DMS 273 (cell line): Measurements from ENCODE around the gene EXD3.

Experiments
- DNase-seq: peaks from one replicate; lab custom pipeline; 2025; ENCODE audit not compliant: unreplicated experiment; lab: John Stamatoyannopoulos, UW

EXD3 gene

DNA sequence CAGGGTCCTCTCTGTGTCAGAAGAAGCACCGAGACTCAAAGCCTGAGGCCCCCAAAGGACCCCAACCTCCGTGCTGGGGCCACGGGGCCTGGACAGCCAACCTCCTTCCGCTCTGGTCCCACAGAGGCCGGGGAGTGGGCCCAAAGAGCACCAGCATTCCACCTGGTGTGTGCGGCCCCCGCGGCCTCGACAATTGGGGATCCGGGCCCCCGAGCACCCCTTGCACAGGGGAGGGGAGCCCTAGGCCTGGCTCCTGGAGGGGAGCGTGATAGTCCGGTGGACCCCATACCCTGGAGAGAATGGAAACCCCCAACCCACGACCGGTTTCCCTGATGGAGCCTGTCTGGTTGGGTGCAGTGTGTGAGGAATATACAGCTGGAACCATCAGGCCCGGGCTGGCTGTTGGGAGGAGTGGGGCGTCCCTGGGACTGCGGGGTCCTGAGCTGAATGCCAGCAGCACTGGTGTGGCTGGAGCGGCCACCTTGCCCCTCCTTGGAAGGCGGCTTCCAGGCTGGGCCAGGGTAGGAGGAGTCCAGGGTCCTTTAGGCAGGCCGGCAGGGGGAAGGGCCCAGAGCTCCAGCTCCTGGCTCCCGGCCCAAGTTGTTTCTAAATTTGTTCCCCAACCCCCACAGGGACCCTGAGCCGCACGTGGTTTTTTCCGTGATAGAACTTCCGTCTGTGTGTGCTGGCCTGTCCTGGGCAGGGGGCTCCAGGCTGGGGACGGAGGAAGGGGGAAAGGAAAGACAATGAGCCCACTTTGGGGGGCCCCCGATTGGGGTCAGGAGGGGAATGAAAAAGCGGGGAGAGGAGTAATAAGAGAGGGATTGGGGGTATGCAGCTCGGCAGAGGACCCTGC is 146.3 kb downstream of the EXD3 start:
- peak; percentile 62 for DNase-seq

DNA sequence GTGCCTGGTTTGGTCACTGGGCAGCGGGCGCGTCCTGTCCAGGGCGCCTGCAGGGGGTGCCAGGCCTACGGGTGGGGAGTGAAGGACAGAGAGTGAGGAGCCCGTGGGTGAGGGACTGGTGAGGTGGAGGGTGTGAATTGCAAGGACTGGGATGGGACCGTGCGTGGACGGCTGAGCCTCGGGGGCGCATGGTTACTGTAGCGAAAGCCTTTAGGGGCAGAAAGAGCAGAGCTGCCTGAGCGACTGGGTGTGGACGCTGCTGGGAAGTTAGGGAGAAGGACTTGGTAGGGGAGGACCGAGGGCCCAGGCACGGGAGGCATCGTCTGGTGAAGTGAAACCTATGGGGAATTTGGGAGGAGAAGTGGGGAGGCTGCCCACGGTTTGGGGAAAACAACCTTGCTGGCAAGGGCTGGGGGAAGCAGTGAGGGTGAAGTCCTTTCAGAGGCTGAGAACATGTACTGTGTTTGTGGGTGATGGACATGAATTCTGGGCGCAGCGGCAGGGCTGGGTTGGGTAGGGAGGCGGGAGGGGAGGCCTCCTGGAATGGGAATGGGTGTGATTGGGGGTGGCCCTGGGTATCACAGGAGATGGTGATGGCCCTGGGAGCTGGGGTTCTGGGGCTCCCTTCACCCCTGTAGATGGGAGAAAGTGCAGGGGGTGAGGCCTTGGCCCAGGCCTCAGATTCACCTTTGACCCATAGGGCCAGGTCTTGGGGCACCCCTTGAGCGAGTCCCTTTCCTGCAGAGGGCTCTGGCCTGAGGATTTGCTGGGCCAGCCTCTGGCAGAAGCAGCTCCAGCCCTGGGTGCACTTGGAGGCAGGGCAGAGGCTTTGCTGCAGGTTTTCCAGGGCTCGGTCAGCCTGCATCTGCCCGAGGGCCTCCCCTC is 147.1 kb downstream of the EXD3 start:
- DNase-seq, result no peak

DNA sequence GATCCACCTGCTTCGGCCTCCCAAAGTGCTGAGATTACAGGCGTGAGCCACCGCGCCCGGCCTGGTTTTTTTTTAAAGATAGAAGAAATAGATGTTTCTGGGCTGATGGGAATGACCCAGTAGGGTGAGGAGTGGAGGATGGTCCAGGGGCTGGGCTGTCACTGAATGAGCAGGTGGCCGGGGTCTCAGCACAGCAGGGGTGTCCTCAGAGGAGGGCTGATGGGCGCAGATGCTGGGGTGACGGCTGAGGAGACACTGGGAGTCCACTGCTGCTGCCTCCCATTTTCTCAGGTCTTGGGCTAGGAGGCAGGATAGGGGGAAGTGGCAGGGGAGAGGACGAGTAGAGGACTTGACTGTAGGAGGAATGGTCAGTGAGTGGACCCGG is 147.8 kb downstream of the EXD3 start:
- no peak for DNase-seq

DNA sequence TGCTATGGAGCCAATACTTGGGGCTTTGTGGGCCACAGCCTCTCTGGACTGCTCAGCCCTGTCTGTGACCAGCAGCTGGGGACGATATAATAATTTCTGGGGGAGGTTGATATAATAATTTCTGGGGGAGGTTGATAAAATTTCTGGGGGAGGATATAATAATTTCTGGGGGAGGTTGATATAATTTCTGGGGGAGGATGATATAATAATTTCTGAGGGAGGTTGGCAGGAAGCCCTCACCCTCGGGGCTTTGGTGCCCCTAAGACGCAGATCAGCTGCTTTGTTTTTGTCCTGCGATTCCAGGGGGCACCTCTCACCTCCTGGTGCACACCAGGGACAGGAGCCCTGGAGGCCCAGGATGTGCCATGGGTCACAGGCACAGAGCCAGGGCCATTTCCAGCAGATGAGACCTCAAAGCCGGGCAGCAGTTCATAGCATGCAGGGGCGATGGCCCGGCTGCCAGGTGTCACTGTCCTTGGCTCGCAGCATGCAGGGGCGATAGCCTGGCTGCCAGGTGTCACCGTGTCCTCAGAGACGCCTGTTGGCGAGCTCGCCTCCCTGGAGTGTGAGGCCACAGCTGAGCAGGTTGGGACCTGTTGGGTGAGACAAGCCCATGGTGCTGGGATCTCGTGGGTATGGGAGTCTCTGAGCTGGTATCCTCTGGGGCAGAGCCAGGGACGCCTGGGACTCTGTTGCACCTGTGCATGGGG is 149.2 kb downstream of the EXD3 start:
- no peak for DNase-seq

DNA sequence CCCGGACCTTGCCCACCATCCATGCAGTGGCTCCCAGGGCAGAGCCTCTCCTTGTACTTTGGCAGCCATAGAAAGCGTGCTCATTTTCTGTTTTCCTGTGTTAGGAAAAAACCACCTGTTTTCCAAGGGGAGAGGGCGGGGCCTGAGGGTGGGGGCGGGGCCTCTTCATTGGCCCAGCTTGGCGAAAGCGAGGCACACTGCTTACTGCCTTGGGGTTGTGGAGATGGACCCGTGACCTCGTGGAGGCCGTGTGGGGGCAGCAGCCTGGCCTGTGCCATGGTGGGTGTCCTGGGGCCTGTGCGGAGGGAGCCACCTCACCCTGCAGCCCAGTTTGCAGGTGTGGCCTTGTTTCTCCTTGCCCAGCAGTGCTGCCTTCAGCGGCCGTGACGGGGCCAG is 149.9 kb downstream of the EXD3 start:
- DNase-seq, result no peak

DNA sequence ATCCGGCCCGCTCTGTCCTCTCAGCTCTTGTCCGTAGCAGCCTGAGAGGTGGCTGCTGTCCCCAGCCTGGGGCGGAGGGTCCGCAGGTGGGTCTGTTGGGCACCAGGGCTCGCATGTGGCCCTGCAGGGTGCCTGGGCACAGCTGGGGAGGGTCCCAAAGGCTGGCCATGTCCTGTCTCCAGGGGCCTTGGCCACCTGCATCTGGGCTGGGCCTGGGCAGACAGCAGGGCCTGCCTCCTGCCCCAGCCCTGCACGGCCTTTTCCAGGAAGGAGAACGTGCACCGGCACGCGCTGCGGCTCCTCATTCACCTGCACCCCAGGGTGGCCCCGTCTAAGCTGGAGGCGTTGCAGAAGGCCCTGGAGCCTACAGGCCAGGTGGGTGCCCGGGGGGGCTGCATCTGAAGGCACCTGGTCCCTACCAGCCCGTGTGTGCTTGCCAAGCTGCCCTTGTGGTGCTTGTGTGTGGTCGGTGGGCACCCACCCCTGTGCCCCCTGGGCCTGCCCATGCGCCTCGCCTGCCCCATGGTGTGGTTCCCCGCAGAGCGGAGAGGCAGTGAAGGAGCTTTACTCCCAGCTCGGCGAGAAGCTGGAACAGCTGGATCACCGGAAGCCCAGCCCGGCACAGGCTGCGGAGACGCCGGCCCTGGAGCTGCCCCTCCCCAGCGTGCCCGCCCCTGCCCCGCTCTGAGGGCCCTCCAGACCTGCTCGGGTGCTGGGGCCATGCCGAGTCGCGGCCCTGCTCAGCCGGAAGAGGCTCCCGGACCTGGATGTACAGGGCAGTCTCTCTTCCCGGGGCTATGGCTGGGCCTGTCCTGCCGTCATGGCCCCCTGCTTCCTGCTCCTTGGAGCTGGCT is 150.5 kb downstream of the EXD3 start:
- DNase-seq, result no peak

DNA sequence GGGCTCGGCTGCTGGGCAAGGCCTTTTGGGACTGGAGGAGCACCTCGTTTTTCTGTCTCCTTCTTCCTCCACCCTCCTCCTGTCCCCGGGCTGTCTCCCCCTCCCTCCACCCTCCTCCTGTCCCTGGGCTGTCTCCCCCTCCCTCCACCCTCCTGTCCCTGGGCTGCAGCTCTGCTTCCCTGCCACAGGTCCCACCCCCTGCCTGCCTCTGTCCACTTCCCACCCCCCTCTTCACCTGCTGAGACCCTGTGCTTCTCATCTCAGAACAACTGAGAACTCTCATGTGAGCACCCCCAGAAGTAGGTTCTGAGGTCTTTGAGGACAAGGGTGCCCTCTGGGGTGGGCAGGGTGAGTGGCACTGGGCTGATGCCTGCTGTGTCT is 151.3 kb downstream of the EXD3 start:
- no peak for DNase-seq

DNA sequence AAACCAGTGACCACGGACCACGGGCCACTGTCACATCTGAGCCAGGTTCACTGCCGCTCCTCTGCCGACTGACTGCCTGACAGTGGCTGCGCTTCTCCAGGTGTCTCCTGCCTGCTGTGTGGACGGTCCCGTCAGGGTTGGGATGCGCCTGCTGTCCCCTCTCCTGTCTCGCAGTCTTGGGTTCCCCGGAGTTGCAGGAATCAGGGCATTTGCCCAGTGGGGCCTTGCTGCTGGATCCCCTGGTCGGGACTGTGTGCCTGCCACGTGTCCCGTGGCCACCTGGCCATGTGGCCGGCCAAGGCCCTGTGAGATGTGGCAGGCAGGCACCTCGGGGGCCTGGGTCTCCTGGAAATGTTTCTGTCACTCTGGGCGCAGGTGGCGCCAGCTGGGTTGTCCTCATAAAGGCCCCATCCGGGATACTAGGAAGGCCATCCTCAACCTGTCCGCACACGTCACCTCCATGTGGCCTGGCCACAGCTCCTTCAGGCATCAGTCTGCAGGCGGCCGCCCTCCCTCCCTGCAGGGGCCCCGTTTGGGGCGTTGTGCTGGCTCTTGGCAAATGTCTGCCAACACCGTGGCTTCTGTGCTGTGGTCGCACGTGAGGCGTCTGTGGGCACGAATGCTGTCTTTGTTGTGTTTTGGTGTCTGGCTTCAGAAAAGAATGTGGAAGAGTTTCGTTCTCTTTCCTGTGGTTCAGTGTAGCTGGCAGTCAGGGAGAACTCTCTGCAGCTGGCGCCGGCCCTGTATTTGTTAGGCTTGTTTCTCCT is 151.8 kb downstream of the EXD3 start:
- DNase-seq, result no peak

DNA sequence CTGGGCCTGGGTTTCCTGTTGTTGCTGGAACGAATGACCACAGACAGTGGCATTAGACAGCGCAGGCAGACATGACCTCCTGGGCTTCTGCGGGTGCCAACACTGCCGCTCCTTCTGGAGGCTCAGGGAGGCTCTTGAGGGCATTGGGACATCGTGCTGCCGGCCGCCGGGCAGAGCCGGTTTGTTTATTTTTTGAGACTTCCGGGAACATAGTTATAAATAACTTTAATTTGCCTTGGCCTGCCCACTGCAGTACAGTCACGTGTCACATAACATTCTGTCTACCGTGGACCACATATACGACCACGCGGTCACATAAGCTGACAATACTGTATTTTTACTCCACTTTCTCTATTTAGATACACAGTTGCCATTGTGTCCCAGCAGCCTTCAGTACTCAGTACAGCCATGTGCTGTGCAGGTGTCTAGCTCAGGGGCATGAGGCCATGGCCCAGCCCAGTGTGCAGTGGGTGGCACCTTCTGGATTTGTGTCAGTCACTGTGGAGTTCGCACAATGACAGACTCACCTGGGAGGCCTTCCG is 153.7 kb downstream of the EXD3 start:
- DNase-seq, result no peak

DNA sequence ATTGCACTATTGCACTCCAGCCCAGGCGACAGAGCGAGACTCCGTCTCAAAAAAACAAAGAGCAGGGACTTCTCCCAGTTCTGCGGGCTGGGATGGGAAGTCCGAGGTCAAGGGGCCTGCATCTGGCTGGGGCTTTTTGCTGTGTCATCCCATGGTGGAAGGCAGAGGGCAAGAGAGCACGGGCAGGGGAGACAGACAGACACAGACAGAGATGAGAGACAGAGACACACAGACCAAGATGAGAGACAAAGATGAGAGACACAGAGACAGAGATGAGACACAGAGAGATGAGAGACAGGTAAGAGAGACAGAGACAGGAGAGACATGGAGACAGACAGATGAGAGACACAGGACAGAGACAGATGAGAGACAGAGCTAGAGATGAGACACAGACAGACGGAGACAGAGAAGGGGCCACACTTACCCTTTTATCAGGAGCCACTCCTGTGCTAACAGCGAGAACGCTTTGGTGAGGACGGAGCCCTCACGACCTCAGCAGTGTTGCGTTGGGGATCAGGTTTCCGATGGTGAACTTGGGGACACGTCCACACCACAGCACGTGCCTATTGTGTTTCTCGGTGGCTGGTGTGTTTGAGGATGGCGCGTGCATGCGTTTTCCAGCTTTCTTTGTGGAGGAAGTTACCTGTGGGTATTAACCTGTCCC is 154.3 kb downstream of the EXD3 start:
- DNase-seq, result no peak

DNA sequence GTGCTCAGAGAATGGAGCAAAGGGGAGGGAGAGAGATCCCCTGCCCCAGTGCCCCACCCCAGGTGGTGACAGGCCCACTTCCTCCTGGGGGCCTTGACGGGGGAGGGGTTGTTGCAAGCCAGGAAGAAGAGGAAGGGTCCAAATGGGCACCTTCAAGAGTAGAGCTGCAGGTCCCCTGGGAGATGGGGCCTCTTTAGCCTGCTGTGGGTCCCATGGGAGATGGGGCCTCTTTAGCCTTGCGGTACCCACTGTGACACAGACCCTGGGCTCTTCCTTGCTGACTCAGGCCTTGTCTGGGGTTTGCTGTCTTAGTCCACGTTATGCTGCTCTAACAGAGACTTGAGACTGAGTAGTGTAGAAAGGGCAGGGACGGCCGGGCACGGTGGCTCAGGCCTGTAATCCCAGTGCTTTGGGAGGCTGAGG is 155.0 kb downstream of the EXD3 start:
- no peak for DNase-seq

DNA sequence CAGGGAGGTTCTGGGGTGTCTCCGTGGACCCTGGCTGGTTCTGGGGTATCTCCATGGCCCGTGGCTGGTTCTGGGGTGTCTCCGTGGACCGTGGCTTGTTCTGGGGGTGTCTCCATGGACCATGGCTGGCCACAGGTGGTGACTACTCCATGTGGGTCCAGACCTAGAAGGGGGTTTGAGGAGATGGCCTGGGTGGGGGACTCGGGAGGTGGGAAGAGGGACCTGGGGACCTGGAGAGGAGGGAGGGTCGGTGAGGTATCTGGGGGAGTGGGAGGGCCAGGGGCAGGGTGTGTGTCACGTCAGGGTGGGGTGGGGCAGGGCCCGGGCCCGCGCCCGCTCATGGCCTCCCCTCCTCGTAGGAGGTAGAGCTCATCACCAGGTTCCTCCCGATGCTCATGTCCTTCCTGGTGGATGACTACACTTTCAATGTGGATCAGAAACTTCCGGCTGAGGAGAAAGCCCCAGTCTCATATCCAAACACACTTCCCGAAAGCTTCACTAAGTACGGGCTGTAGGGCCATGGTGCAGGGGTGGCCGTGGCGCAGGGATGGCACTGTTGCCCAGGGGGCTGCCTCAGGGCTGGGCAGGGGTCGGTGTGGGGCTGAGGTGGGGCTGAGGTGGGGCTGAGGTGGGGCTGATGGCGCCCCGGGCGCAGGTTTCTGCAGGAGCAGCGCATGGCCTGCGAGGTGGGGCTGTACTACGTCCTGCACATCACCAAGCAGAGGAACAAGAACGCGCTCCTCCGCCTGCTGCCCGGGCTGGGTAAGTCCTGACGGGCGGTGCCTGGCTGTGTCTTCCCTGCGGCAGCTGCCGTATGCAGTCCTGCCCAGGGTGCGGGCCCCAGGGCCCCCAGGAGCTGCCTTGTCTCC is 156.1 kb downstream of the EXD3 start:
- DNase-seq, result no peak

DNA sequence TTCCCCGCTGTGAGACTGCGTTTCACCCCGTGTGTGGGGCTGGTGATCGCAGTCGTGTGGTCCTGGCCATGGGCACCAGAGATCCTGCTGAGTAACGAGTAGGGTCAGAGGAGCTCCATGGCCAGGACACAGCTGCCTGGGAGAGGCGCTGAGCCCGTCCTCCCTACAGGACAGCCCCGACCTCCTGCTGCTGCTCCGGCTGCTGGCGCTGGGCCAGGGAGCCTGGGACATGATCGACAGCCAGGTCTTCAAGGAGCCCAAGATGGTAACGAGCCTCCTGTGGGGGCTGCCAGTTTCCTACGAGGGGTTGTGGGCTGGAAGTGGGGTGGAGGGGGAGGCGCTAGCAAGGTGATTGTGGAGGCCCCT is 156.8 kb downstream of the EXD3 start:
- no peak for DNase-seq

DNA sequence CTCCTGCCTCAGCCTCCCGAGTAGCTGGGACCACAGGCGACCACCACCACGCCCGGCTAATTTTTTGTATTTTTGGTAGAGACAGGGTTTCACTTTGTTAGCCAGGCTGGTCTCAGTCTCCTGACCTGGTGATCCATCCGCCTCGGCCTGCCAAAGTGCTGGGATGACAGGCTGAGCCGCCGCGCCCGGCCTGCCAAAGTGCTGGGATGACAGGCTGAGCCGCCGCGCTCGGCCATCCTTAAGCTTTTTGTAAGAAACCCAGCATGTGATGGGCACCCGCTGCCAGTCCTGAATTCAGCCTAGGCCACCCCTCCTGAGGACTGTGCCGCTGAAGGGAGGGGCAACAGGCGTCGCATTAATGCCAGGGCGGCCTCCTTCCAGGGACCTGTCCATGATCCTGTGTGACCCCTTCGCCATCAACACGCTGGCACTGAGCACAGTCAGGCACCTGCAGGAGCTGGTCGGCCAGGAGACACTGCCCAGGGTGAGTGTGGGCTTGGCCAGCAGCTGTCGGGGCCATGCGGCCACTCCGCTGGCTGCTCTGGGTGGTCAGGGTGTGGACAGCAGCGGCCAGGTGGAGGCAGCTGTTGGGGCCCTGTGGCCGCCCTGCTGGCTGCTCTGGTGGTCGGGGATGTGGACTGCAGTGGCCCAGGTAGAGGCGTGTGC is 157.3 kb downstream of the EXD3 start:
- DNase-seq, result no peak

DNA sequence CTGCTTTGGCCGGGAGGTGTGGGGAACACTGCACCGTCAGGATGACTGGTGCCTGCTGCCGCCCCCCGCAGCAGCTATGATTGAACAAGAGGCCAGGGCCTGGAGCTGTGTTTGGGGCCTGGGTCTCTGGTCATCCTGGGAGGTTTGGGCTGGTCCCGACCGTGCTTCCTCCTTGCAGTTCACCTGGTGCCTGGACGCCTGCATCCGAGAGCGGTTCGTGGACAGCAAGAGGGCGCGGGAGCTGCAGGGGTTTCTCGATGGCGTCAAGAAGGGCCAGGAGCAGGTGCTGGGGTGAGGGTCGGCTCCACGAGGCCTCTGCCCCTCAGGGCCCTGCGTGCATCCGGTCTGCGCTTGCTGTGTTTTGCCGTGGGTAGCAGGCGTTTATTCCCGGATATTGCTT is 158.9 kb downstream of the EXD3 start:
- DNase-seq, result no peak

DNA sequence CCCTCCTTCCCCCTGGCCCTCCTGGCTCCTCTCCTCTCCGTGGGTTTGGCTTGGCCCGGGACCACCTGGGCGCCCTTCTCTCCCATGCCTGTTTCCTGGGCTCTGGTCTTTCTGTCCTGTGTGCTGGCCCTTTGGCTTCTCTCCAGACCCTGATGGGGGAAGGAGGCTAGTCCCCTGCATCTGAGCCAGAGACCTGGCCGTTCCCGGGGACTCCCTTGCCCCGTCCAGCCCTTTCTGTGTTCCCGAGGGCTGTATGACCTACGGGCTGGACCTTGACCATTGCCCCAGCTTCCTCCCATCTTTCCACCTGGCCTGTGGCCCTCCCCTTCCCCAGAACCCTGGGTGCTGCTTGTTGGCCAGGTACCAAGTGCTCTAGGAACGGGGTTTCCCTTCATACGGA is 159.5 kb downstream of the EXD3 start:
- no peak for DNase-seq

DNA sequence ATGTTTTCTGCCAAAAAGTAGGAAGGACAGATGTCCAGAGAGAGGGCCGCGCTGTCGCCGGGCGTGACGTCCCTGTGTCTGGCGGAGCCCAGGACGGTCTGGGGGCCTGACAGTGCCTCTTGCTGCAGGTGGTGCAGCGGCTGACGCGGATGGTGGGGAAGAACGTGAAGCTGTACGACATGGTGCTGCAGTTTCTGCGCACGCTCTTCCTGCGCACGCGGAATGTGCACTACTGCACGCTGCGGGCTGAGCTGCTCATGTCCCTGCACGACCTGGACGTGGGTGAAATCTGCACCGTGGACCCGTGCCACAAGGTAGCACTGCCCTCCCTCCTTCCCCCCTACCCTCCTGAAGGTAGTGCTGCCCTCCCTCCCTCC is 160.1 kb downstream of the EXD3 start:
- no peak for DNase-seq
